Stimulated activated CD4-positive, alpha-beta T cell treated with anti-CD3 and anti-CD28 coated beads, Interleukin-4, amount 100 ng/mL, for 24 hours (primary cell): ENCODE measurements around the gene GALNT16.
"Not testable (repeated sequence)": the region's sequence is repeated elsewhere in the genome, so short reads cannot be mapped to it uniquely, and the experiment has no call there.

Source experiments
- DNase-seq: peaks from one replicate; pipeline ENCODE4 v3.0.0-alpha.2; 2020

The GALNT16 gene

GRCh38 chr14:69260190-69260860, 367 bp downstream of the GALNT16 start:
- no peak for DNase-seq

GRCh38 chr14:69260861-69261564, 1.1 kb downstream of the GALNT16 start:
- DNase-seq: peak; percentile 30

GRCh38 chr14:69261761-69262331, 1.9 kb downstream of the GALNT16 start:
- DNase-seq: no peak

GRCh38 chr14:69262516-69262915, 2.6 kb downstream of the GALNT16 start:
- DNase-seq: no peak

- no peak for DNase-seq
These were observed 3.4 kb downstream of the GALNT16 start for GRCh38 chr14:69263364-69263763.

- DNase-seq: no peak
These were observed 3.8 kb downstream of the GALNT16 start for GRCh38 chr14:69263771-69264170.

GRCh38 chr14:69266572-69267345, 6.8 kb downstream of the GALNT16 start:
- DNase-seq: no peak

- no peak for DNase-seq
These were observed 7.5 kb downstream of the GALNT16 start for GRCh38 chr14:69267492-69267891.

- DNase-seq: no peak
These were observed 8.3 kb downstream of the GALNT16 start for GRCh38 chr14:69268223-69268622.

- no peak for DNase-seq
These were observed 8.8 kb downstream of the GALNT16 start for GRCh38 chr14:69268763-69269162.

GRCh38 chr14:69269381-69269780, 9.4 kb downstream of the GALNT16 start:
- DNase-seq: no peak

- no peak for DNase-seq
These were observed 10.1 kb downstream of the GALNT16 start for GRCh38 chr14:69270097-69270496.

GRCh38 chr14:69270795-69271708, 11.1 kb downstream of the GALNT16 start:
- no peak for DNase-seq

GRCh38 chr14:69274321-69274720, 14.4 kb downstream of the GALNT16 start:
- DNase-seq: no peak

GRCh38 chr14:69275331-69275730, 15.4 kb downstream of the GALNT16 start:
- DNase-seq: no peak

- not testable (repeated sequence) for DNase-seq
These were observed 17.4 kb downstream of the GALNT16 start for GRCh38 chr14:69277356-69277755.

- no peak for DNase-seq
These were observed 20.9 kb downstream of the GALNT16 start for GRCh38 chr14:69280746-69281291.

GRCh38 chr14:69281450-69282169, 21.7 kb downstream of the GALNT16 start:
- no peak for DNase-seq

GRCh38 chr14:69282448-69282847, 22.5 kb downstream of the GALNT16 start:
- DNase-seq: no peak

- no peak for DNase-seq
These were observed 24.2 kb downstream of the GALNT16 start for GRCh38 chr14:69284170-69284569.

- no peak for DNase-seq
These were observed 25.8 kb downstream of the GALNT16 start for GRCh38 chr14:69285661-69286255.
